Neural crest cell (in vitro differentiated cells): ENCODE results near the gene SLU7. TPM values are rescaled to one million over a fixed set of nuclear protein-coding genes. Genes with fewer than 3 reads are reported as not detected.

ENCODE experiments used
- DNase-seq: peaks from one replicate; pipeline ENCODE4 v3.0.0; 2021; ENCODE audit warnings: low read depth, mixed read lengths, low spot score
- H3K27ac Mint-ChIP-seq: one replicate; pipeline ENCODE4 v1.8.0; 2021; ENCODE audit warnings: mild to moderate bottlenecking, mixed read lengths; ENCODE audit not compliant: unreplicated experiment
- H3K27me3 Mint-ChIP-seq: 2 replicates; pipeline ENCODE4 v1.8.0; 2021; ENCODE audit warnings: low read depth, mild to moderate bottlenecking, mixed read lengths
- H3K36me3 Mint-ChIP-seq: 2 replicates; pipeline ENCODE4 v1.8.0; 2021; ENCODE audit warnings: low read depth, mild to moderate bottlenecking, mixed read lengths
- H3K4me1 Mint-ChIP-seq: 2 replicates; pipeline ENCODE4 v1.8.0; 2021; ENCODE audit warnings: mixed read lengths
- H3K4me3 Mint-ChIP-seq: one replicate; pipeline ENCODE4 v1.8.0; 2021; ENCODE audit warnings: mild to moderate bottlenecking, mixed read lengths
- H3K9me3 Mint-ChIP-seq: 2 replicates; pipeline ENCODE4 v1.8.0; 2021; ENCODE audit warnings: mixed read lengths
- total RNA-seq: library from RNA; stranded (reverse); gene quantifications from 2 replicates; pipeline ENCODE4 v1.2.1, GENCODE V29; 2021
- TF ChIP-seq, protein P1 (sequence below): fragments of 200-600 bp; sonication (generic); conservative IDR thresholded peaks from 2 replicates; pipeline ENCODE4 v1.5.0; 2021; ENCODE audit warnings: antibody characterized with exemption, mild to moderate bottlenecking

The SLU7 gene
- total RNA-seq, 1 donor from 2014 or later, result 26.2 TPM

DNA sequence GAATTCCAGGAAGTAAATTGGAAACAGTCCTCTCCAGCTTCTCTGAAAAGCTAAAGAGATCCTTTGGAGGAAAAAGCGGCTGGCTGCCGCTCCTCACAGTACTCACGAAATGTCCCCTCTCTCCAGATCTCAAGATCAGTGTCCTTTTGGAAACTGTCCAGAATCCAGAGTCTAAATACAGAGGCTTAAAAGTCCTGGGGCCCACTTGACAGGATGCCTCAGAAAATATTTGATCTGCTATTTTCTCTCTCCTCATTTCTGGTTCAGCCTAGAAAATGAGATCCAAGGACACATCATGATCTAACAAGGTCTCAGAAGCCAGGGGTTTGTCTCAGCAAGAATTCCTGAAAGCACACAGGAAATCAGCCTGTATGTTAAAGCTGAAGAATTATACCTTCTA is 55.7 kb downstream of the SLU7 start:
- H3K4me3 Mint-ChIP-seq, result no peak overlapping the region
- H3K4me1 Mint-ChIP-seq, result peaks cover 20% of the 10 kb centered on the region
- DNase-seq, result no peak
- no peaks in the 10 kb centered on the region for H3K9me3 Mint-ChIP-seq
- H3K27me3 Mint-ChIP-seq, result peaks cover 10% of the 10 kb centered on the region
- no peaks in the 10 kb centered on the region for H3K36me3 Mint-ChIP-seq
- TF ChIP-seq, protein P1, sequence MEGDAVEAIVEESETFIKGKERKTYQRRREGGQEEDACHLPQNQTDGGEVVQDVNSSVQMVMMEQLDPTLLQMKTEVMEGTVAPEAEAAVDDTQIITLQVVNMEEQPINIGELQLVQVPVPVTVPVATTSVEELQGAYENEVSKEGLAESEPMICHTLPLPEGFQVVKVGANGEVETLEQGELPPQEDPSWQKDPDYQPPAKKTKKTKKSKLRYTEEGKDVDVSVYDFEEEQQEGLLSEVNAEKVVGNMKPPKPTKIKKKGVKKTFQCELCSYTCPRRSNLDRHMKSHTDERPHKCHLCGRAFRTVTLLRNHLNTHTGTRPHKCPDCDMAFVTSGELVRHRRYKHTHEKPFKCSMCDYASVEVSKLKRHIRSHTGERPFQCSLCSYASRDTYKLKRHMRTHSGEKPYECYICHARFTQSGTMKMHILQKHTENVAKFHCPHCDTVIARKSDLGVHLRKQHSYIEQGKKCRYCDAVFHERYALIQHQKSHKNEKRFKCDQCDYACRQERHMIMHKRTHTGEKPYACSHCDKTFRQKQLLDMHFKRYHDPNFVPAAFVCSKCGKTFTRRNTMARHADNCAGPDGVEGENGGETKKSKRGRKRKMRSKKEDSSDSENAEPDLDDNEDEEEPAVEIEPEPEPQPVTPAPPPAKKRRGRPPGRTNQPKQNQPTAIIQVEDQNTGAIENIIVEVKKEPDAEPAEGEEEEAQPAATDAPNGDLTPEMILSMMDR, result no peak
- peak overlapping the region; percentile 51 for H3K27ac Mint-ChIP-seq

DNA sequence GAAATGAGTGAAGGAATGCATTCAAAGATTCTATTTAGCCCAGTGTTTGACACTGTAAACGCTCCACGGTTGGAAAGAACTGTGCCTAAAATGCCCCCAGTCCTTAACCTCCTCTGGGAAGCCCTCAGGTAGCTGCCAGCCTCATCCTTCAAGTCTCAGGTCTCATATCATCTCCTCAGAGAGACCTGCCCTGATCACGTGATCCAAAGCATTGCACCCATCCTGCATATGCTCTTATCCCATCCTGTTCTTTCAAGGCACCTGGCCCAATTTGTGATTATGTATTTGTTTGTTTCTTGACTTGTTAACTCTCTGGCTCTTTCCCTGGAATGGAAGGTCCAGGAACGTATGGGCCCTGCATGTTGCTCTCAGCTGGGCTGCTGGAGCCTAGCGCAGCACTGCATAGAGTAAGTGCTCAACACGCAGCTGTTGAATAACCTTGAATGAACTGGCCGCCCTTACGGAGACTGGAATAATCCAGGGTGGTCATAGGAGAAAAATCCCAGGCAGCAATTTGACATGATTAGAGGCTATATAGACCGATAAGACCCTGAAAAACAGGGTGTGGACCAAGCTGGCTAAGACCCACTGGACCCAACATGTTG is 57.2 kb downstream of the SLU7 start:
- H3K9me3 Mint-ChIP-seq, result no peaks in the 10 kb centered on the region
- TF ChIP-seq, protein P1, result no peak
- DNase-seq, result no peak
- peaks cover 30% of the 10 kb centered on the region for H3K4me1 Mint-ChIP-seq
- H3K4me3 Mint-ChIP-seq, result no peak overlapping the region
- H3K27me3 Mint-ChIP-seq, result peaks cover 5% of the 10 kb centered on the region
- H3K36me3 Mint-ChIP-seq, result no peaks in the 10 kb centered on the region
- no peak overlapping the region for H3K27ac Mint-ChIP-seq

DNA sequence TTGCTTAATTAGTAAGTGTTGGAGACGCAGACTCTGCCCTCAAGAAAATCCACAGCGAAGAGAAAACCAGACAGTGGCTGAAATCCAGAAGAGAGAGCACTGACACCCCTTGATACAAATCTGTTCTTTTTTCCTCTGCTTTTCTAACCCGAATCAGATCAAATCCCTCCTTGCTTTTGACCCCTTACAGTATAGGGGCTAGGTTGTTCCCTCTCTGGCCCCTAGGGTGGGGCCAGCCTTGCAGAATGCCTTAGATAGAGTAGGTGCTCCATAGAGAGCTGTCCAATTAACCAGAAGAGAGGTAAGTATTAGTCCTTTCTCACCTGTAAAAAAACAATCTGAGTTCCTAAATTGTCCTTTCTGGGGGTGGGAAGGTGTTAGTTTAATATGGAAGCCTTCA is 58.6 kb downstream of the SLU7 start:
- Mint-ChIP-seq H3K27ac (no peak overlapping the region), H3K9me3 (no peaks in the 10 kb centered on the region), H3K4me1 (peaks cover 37% of the 10 kb centered on the region), H3K36me3 (no peaks in the 10 kb centered on the region), H3K4me3 (no peak overlapping the region), H3K27me3 (peaks cover 5% of the 10 kb centered on the region)
- TF ChIP-seq, protein P1, result no peak
- DNase-seq, result no peak

DNA sequence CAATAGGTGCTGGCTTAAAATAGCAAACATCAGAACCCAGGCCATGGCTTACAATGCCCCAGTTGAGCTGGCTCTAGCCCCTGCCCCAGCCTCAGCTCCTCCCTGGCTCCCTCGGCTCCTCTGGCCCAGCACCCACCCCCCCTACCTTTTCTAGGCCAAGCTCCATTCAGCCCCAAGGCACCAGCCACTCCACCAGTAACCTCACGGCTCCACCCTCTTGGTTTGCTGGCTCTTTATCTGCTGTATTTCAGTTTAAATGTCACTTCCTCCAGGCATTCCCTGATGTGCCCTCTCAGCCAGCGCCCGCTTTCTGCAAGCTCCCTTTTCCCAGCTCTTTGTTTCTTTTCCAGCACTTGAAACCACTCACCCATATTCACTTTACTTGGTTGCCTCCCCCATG is 59.1 kb downstream of the SLU7 start:
- Mint-ChIP-seq H3K4me3 (no peak overlapping the region), H3K27ac (no peak overlapping the region), H3K36me3 (no peaks in the 10 kb centered on the region), H3K9me3 (no peaks in the 10 kb centered on the region), H3K4me1 (peaks cover 39% of the 10 kb centered on the region), H3K27me3 (peaks cover 3% of the 10 kb centered on the region)
- TF ChIP-seq, protein P1, result no peak
- DNase-seq, result no peak

DNA sequence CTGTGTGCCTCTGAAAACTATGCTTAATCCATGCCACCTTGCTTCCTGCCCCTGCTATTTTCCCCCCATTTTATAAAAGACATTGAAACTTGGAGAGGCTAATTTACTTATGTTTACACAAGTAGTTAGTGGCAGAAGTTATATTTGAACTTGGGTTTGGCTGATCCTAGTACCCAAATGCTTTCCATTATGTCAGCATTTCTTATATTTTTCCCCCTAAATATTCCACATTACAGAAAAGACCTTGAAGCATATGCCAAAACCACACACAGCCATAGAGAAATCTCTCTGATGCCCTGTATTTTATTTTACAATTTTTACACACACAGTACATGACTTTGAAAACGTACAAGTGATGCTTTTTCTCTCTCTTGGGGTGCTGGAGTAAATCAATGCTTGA is 59.6 kb downstream of the SLU7 start:
- H3K36me3 Mint-ChIP-seq, result no peaks in the 10 kb centered on the region
- peaks cover 37% of the 10 kb centered on the region for H3K4me1 Mint-ChIP-seq
- peaks cover 3% of the 10 kb centered on the region for H3K27me3 Mint-ChIP-seq
- no peak overlapping the region for H3K27ac Mint-ChIP-seq
- H3K4me3 Mint-ChIP-seq, result no peak overlapping the region
- TF ChIP-seq, protein P1, result no peak
- no peaks in the 10 kb centered on the region for H3K9me3 Mint-ChIP-seq
- no peak for DNase-seq
